Measurements from ENCODE around the gene HMCN1.

DNA sequence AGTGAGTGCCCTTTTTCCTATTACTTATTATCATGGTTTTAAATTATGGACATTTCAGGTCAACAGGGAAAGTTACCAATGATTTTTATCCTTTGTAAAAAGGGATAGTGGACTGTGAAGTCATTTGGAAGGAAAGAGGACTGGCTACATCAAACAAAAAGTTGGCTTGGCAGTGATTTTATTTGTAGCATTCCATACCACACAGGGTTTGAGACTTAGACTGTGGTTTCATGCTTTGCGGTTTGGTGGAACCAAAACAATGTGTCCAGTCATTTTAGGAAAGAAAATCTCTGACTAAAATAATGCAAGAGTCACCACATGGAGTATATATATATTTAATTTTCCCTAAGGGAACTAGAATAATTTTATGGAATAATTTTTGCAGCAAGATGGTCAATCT is 239.5 kb downstream of the HMCN1 start:
- TF ChIP-seq, protein P1, sequence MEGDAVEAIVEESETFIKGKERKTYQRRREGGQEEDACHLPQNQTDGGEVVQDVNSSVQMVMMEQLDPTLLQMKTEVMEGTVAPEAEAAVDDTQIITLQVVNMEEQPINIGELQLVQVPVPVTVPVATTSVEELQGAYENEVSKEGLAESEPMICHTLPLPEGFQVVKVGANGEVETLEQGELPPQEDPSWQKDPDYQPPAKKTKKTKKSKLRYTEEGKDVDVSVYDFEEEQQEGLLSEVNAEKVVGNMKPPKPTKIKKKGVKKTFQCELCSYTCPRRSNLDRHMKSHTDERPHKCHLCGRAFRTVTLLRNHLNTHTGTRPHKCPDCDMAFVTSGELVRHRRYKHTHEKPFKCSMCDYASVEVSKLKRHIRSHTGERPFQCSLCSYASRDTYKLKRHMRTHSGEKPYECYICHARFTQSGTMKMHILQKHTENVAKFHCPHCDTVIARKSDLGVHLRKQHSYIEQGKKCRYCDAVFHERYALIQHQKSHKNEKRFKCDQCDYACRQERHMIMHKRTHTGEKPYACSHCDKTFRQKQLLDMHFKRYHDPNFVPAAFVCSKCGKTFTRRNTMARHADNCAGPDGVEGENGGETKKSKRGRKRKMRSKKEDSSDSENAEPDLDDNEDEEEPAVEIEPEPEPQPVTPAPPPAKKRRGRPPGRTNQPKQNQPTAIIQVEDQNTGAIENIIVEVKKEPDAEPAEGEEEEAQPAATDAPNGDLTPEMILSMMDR (IDR thresholded peaks at IDR 0.05) = no peak
- no peak for TF ChIP-seq POLR2A (IDR thresholded peaks at IDR 0.05)

Measured in lower leg skin (tissue), 3 donors.